GM10266 (cell line): ENCODE measurements around the gene MTERF4.

Experiments used
- DNase-seq: peaks from one replicate; pipeline ENCODE4 v3.0.0; 2012; ENCODE audit errors: extremely low spot score
- TF ChIP-seq, protein P1 (sequence below): IDR thresholded peaks from 2 replicates; pipeline ENCODE4 v1.5.1; 2012; ENCODE audit warnings: mild to moderate bottlenecking, low read depth; ENCODE audit not compliant: control insufficient read depth, insufficient read depth; ENCODE audit errors: missing control alignments

Gene MTERF4

DNA sequence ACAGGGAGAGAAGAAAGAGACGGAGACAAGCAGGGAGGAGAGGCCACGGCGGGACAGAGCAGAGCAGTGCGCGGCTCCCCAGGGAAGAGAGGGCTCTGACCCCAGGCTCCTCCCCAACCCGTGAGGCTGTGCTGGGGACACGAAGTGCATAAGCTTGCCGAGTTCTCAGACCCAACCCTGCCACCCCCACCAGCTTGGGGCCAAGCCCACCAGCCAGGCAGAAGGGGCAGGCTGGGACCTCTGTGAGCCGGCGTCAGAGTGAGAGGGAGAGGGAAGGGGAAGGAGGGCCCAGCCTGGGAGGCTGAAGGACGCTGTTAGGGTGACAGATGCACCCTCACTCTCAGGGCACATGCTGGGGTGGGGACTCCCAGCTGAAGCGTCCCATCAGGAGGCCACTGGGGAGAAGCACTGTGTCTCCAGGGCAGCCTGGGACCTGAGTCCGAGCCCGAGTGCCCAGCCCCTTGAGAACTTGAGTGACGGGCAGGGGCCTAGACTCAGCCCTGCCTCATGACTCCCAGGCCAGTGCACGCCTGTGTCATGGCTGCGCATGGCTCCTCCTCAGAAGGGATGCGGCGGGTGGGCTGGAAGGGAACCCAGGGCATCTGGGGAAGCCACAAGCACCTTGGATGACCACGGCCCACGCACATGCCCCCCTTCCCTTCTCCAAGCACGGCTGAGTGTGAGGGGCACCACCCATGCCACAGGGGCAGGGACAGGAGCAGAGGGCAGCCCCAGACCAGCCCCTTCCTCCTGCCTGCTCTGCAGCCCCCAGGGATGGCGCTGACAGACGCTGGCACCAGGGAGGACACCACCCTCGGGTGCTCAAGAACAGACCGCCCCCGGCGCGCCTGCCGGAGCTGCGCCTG is 31.0 kb downstream of the MTERF4 start:
- TF ChIP-seq, protein P1, sequence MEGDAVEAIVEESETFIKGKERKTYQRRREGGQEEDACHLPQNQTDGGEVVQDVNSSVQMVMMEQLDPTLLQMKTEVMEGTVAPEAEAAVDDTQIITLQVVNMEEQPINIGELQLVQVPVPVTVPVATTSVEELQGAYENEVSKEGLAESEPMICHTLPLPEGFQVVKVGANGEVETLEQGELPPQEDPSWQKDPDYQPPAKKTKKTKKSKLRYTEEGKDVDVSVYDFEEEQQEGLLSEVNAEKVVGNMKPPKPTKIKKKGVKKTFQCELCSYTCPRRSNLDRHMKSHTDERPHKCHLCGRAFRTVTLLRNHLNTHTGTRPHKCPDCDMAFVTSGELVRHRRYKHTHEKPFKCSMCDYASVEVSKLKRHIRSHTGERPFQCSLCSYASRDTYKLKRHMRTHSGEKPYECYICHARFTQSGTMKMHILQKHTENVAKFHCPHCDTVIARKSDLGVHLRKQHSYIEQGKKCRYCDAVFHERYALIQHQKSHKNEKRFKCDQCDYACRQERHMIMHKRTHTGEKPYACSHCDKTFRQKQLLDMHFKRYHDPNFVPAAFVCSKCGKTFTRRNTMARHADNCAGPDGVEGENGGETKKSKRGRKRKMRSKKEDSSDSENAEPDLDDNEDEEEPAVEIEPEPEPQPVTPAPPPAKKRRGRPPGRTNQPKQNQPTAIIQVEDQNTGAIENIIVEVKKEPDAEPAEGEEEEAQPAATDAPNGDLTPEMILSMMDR = no peak
- DNase-seq = no peak

DNA sequence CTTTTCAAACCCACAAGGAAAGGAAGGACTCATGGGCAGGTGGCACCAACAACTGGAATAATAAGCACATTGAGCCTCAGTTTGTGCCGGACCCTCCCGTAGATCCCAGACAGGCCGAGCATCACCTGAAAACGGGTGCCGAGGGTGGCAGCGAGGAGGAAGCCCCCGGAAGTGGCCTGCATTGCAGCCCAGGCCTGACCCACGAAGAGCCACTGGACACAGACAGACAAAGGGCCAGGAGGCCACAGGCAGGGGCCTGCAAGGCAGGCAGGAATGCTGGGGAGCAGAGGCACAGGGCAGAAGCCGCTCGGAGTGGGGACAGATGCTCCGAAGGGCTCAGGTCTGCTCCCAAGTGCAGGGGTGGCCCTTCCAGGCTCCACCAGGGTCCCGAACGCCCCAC is 31.7 kb downstream of the MTERF4 start:
- no peak for DNase-seq
- TF ChIP-seq, protein P1 = no peak

DNA sequence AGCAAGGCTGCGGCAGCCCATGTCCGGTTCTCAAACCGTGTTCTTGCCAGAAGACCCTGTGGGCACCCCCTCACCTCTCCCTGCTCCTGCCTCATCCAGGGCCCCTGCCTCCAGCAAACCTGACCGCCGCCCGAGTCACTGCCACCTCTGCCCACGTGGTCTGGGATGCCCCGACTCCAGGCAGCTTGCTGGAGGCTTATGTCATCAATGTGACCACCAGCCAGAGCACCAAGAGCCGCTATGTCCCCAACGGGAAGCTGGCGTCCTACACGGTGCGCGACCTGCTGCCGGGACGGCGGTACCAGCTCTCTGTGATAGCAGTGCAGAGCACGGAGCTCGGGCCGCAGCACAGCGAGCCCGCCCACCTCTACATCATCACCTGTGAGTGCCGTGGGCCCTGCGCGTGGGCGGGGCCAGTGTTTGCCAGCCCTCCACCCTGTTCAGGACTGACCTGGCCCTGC is 32.2 kb downstream of the MTERF4 start:
- DNase-seq = no peak
- TF ChIP-seq, protein P1 = no peak

DNA sequence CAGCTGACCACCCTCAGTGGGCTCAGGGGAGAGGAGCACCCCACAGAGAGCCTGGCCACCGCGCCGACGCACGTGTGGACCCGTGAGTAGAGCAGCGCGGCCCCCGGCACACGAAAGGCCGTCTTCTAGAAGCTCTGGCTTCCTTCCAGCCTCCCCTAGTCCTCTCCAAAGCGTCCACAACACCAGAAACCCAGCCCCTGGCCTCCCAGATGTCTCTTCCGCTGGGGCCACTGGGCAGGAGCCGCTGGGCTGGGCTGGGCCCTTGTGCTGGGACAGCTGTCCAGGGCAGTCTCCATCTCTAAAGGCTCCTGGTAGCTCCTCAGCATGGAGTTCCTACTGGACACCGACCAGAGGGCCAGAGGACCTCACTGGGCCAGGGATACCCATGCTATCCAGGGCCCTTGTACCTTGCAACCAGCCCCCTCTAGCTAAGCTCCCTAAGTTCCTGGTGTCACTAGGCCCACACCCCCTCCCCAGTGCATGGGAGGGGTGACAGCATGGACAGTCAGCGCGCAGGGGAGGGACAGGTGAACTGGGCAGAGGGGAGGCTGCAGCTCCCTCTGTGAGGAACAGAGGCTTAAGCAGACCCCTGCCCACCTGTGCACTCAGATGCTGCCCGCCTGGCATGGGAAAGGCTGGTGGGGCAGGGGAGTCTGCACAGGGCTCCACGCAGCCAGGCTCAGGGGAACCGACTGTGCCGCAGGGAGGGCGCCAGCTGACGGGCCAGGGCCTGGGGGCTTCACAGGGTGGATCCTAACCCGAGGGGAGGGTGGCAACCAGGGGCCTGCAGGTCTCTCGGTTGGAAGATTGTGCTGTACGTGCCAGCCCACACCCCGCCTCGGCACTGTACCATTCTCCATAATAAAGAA is 32.9 kb downstream of the MTERF4 start:
- TF ChIP-seq, protein P1 = no peak
- no peak for DNase-seq

DNA sequence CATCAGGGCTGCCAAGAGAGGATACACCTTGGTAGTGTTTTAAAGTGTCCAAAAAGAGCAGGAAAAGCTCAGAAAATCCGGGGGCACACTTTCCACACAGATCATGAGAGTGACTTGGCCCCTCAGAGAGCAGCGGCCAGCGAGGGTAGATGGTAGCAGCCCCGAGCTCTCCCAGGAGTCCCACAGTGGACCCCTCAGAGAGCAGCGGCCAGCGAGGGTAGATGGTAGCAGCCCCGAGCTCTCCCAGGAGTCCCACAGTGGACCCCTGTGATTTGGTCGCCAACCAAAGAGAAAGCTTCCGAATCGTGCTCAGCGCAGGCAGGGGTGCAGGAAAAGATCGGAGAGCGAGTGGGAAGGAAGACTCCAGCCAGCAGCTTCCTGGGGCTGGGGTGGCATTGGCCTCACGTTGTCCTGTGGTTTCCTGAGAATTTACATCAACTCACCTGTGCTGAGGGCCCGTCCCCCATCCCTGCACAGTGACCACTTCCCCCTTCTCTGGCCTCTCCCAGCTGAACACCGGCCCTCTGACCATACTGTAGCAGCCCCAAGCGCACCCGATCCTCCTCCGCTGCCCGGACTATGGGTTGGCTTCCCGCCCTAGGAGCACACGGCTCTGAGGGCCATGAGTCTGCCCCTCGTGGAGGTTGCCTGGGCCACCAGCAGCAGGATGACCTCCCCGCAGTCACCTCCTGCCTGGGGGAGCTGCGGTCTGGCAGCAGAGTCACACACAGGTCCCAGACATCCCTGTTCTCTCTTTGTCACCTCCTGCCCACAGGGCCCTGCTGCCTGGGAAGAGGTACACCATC is 33.7 kb downstream of the MTERF4 start:
- no peak for DNase-seq
- TF ChIP-seq, protein P1 = no peak

DNA sequence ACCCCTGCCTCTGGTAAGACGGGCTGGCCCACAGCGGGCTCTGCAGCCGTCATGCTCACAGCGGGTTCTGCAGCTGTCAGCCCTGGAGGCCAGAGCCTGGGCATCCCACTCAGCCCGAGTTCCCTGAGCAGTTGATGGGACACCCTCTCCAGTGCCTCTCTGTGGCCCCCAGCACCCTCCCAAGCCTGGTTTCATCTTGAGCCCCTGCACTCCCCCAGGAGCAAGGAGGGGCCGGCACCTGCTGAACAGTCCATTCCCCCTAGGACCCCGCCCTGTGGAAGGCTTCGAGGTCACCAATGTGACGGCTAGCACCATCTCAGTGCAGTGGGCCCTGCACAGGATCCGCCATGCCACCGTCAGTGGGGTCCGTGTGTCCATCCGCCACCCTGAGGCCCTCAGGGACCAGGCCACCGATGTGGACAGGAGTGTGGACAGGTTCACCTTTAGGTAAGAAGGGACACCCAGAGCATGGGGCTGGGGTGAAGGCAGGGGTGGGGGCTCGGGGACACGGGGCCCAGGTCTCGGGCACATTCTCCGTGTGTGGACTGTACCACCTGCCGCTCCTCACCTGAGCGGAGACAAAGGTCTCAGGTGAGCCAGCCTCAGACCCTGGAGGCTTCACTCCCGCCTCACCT is 34.5 kb downstream of the MTERF4 start:
- DNase-seq = no peak

More for the DNA sequence above, 34.5 kb downstream of the MTERF4 start:
- TF ChIP-seq, protein P1 = no peak
